Measurements from ENCODE around the gene RNPS1.
A peak's percentile ranks its signal among the peaks of the same experiment; 100 is the strongest.

GRCh38 chr16:2251296-2252111, 16.4 kb downstream of the RNPS1 start, which contains the start of gene ECI1:
- peak; percentile 74; the same call in 1 of the 2 replicates for TF ChIP-seq HDGF (IDR thresholded peaks at IDR 0.05; ENCODE audit: borderline replicate concordance)
- TF ChIP-seq SUZ12 (IDR thresholded peaks at IDR 0.05), result no peak

Data from HEK293T (cell line).